GM20000 (cell line): ENCODE results near the gene ANXA7.

Source experiments
- DNase-seq: peaks from one replicate; pipeline ENCODE4 v3.0.0; 2012; ENCODE audit warnings: low spot score
- TF ChIP-seq, protein P1 (sequence below): IDR thresholded peaks from 2 replicates; pipeline ENCODE4 v1.5.1; 2012; ENCODE audit warnings: mild to moderate bottlenecking, control low read depth; ENCODE audit errors: extremely low read depth, missing control alignments

The ANXA7 gene

DNA sequence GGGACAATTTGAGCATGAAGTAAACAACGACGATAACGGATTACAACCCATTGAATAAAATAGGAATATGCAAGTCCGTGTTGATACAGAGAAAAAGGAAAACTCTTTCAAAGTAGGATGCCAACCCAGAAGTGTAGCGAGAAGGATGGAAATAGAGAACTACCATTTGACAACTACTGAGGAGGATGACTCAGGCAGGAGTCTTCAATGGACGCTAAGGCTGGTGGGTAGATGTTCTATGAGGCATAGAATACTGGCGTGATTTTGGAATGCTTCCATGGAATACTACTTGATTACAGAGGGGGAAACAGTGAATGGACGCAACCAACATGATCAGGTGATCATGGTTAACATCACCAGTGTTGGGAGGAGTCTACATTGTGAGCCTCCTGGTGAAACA is 54.4 kb downstream of the ANXA7 start:
- DNase-seq, result no peak
- TF ChIP-seq, protein P1, sequence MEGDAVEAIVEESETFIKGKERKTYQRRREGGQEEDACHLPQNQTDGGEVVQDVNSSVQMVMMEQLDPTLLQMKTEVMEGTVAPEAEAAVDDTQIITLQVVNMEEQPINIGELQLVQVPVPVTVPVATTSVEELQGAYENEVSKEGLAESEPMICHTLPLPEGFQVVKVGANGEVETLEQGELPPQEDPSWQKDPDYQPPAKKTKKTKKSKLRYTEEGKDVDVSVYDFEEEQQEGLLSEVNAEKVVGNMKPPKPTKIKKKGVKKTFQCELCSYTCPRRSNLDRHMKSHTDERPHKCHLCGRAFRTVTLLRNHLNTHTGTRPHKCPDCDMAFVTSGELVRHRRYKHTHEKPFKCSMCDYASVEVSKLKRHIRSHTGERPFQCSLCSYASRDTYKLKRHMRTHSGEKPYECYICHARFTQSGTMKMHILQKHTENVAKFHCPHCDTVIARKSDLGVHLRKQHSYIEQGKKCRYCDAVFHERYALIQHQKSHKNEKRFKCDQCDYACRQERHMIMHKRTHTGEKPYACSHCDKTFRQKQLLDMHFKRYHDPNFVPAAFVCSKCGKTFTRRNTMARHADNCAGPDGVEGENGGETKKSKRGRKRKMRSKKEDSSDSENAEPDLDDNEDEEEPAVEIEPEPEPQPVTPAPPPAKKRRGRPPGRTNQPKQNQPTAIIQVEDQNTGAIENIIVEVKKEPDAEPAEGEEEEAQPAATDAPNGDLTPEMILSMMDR, result no peak

DNA sequence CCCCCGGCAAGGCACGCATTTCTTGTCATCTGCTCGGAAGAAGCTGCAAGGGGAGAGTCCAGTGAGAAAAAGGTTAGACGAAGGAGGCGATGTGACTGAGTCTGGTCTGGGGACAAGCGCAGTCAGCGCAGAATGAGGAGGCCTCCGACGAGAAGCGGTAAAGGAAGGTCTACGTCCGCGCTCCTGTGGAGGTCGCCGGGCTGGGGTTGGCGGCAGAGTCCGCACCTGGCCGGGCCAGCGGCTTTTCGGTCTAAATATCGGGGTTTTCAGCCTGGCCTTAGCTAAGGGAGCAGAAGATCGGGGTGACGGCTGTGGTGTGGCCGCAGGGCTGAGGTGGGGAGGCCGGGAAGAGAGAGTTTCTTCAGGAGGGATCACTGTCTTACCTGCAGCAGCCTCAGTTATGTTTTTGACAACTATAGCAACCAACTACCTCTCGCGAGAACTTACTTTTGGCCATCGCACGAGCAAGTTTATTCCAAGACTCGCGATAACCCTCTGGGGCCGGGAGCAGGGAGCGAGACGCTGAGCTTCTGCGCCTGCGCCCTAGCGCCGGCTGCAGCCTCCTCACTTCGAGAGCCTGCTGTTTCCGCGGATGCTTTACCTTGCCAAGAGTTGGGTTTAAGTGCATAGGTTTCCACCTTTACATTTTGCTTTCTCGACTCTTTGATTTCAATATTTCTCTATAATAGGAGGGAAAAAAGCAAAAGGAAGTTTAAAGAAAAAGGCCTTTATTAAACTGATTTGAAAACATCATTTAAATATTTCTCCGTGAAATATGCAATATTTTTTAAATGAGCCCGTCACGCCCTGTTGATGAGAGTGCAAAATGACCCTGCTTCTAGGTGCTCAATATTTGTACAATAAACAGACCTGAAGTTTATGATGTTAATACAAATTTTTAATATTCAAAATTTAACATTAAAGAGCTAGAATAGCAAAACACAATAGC is 55.3 kb downstream of the ANXA7 start, which contains the start of gene CFAP70:
Gene CFAP70, minus strand, starts transcription at position 534 of the 949 bp plus-strand sequence. CDS start 4,068 bp downstream, outside the sequence.
- TF ChIP-seq, protein P1, result no peak
- DNase-seq, result peak; percentile 92

- TF ChIP-seq, protein P1, result no peak
Observed at GRCh38 chr10:73357821-73358220, 56.0 kb downstream of the ANXA7 start.

GRCh38 chr10:73357166-73357565 is 56.7 kb downstream of the ANXA7 start:
- TF ChIP-seq, protein P1, result no peak
- DNase-seq, result no peak

More at GRCh38 chr10:73357821-73358220, 56.0 kb downstream of the ANXA7 start:
- DNase-seq, result no peak

- peak; percentile 27 for DNase-seq
Observed at GRCh38 chr10:73344269-73344668, 69.6 kb downstream of the ANXA7 start.

GRCh38 chr10:73340121-73340520 is 73.7 kb downstream of the ANXA7 start:
- TF ChIP-seq, protein P1, result no peak
- DNase-seq, result no peak

More at GRCh38 chr10:73344269-73344668, 69.6 kb downstream of the ANXA7 start:
- TF ChIP-seq, protein P1, result no peak

GRCh38 chr10:73339436-73339835 is 74.4 kb downstream of the ANXA7 start:
- TF ChIP-seq, protein P1, result no peak
- no peak for DNase-seq
